Measurements from ENCODE around the gene CD36. TPM values are rescaled to one million over a fixed set of nuclear protein-coding genes. Genes with fewer than 3 reads are reported as not detected.

The CD36 gene
- total RNA-seq, 1 experiment from 2014 or later: 0.32 TPM

GRCh38 chr7:80649011-80649410 is 10.6 kb downstream of the CD36 start:
- no peaks in the 10 kb centered on the region for H3K79me2 ChIP-seq (ENCODE audit: insufficient read depth, low read length)
- BruUV-seq (replicated peaks): no TSS peak
- H3K4me2 ChIP-seq (ENCODE audit: low read length): no peak overlapping the region
- no peak overlapping the region for H2AFZ ChIP-seq (ENCODE audit: low read depth, low read length, poor library complexity, severe bottlenecking)
- no peaks in the 10 kb centered on the region for H3K27me3 ChIP-seq (ENCODE audit: insufficient read depth, low read length)
- ChIA-PET CTCF (no interaction called here), POLR2A (no interaction called here), RAD21 (ENCODE audit: low non-redundant PET in 1 of 2, low total read pairs in 2 of 2, uncharacterized antibody in 2 of 2, unreplicated experiment in 2 of 2) (no interaction called here)
- no peaks in the 10 kb centered on the region for H3K4me1 ChIP-seq (ENCODE audit: control insufficient read depth in 1 of 2, insufficient read depth in 2 of 2, low read length in 2 of 2)
- TF ChIP-seq ZFX (IDR thresholded peaks at IDR 0.05) (no peak), CEBPB (IDR thresholded peaks at IDR 0.05; ENCODE audit: low read depth) (no peak), ZBTB33 (IDR thresholded peaks at IDR 0.05; ENCODE audit: extremely low read depth, insufficient replicate concordance, low read length) (no peak), YY1 (IDR thresholded peaks at IDR 0.05; ENCODE audit: extremely low read depth, insufficient replicate concordance, low read depth, low read length) (no peak), SRF (IDR thresholded peaks at IDR 0.05; ENCODE audit: low read depth) (no peak), ZNF274 (IDR thresholded peaks at IDR 0.05; ENCODE audit: low read depth, low read length) (no peak), REST (IDR thresholded peaks at IDR 0.05; ENCODE audit: low read depth) (no peak)
- H3K9me2 ChIP-seq (ENCODE audit: insufficient read depth): no peaks in the 10 kb centered on the region
- H3K9ac ChIP-seq (ENCODE audit: low read length): no peak overlapping the region
- ATAC-seq: no peak
- intact Hi-C loops (cut with micrococcal nuclease): no loop called here
- H4K20me1 ChIP-seq (ENCODE audit: insufficient read depth): no peaks in the 10 kb centered on the region
- no peaks in the 10 kb centered on the region for H3K36me3 ChIP-seq (ENCODE audit: control insufficient read depth in 1 of 2, insufficient read depth in 2 of 2, low read length in 2 of 2)
- DNase-seq (ENCODE audit: low read depth, low spot score): no peak
- no peak overlapping the region for H3K27ac ChIP-seq (ENCODE audit: low read depth, low read length)
- no peak overlapping the region for H3K4me3 ChIP-seq (replicated peaks in 1 of 2; ENCODE audit: low read depth in 1 of 2, low read length in 2 of 2)
- H3K9me3 ChIP-seq (ENCODE audit: control insufficient read depth in 1 of 2, insufficient read depth in 1 of 2, low read depth in 1 of 2, low read length in 2 of 2): no peaks in the 10 kb centered on the region
